DMS114 treated with DMSO at 0.1 percent for 48 hours (cell line): Measurements from ENCODE around the gene CNBD2.
"Not testable (repeated sequence)": the region's sequence is repeated elsewhere in the genome, so short reads cannot be mapped to it uniquely, and the experiment has no call there.

Experiments used
- DNase-seq: peaks from one replicate; lab custom pipeline; 2025; ENCODE audit not compliant: unreplicated experiment; lab: John Stamatoyannopoulos, UW

Gene CNBD2

GRCh38 chr20:36018208-36018988 is 50.0 kb downstream of the CNBD2 start:
- DNase-seq = no peak

GRCh38 chr20:36026131-36026530 is 57.7 kb downstream of the CNBD2 start:
- DNase-seq = not testable (repeated sequence)

GRCh38 chr20:36028106-36028808 is 59.9 kb downstream of the CNBD2 start:
- DNase-seq = no peak

- no peak for DNase-seq
Observed at GRCh38 chr20:36030149-36030548, 61.8 kb downstream of the CNBD2 start.

GRCh38 chr20:36031806-36032205 is 63.4 kb downstream of the CNBD2 start:
- DNase-seq = no peak

GRCh38 chr20:36034875-36035274 is 66.5 kb downstream of the CNBD2 start:
- DNase-seq = no peak

- DNase-seq = no peak
Observed at GRCh38 chr20:36035745-36036144, 67.4 kb downstream of the CNBD2 start.

- no peak for DNase-seq
Observed at GRCh38 chr20:36036688-36037087, 68.3 kb downstream of the CNBD2 start.

- DNase-seq = no peak
Observed at GRCh38 chr20:36040571-36040970, 72.2 kb downstream of the CNBD2 start.

- DNase-seq = no peak
Observed at GRCh38 chr20:36043441-36043840, 75.1 kb downstream of the CNBD2 start.

- DNase-seq = no peak
Observed at GRCh38 chr20:36043892-36044515, 75.6 kb downstream of the CNBD2 start.

- no peak for DNase-seq
Observed at GRCh38 chr20:36045373-36045714, 77.0 kb downstream of the CNBD2 start.

GRCh38 chr20:36046073-36046798 is 77.8 kb downstream of the CNBD2 start:
- not testable (repeated sequence) for DNase-seq

GRCh38 chr20:36049408-36049807 is 81.0 kb downstream of the CNBD2 start:
- DNase-seq = not testable (repeated sequence)

- DNase-seq = peak; percentile 62
Observed at GRCh38 chr20:36050436-36051317, 82.3 kb downstream of the CNBD2 start.

- no peak for DNase-seq
Observed at GRCh38 chr20:36051318-36052116, 83.1 kb downstream of the CNBD2 start.

GRCh38 chr20:36052117-36052513 is 83.7 kb downstream of the CNBD2 start:
- no peak for DNase-seq

- DNase-seq = not testable (repeated sequence)
Observed at GRCh38 chr20:36053863-36054518, 85.6 kb downstream of the CNBD2 start.

GRCh38 chr20:36055145-36055544 is 86.8 kb downstream of the CNBD2 start:
- DNase-seq = no peak
